Neural crest cell (in vitro differentiated cells): Measurements from ENCODE around the gene FHL2. TPM values are rescaled to one million over a fixed set of nuclear protein-coding genes. Genes with fewer than 3 reads are reported as not detected.
A peak's percentile ranks its signal among the peaks of the same experiment; 100 is the strongest.

Experiments
- DNase-seq: peaks from one replicate; pipeline ENCODE4 v3.0.0; 2021; ENCODE audit warnings: low read depth, mixed read lengths, low spot score
- H3K27ac Mint-ChIP-seq: one replicate; pipeline ENCODE4 v1.8.0; 2021; ENCODE audit warnings: mild to moderate bottlenecking, mixed read lengths; ENCODE audit not compliant: unreplicated experiment
- H3K27me3 Mint-ChIP-seq: 2 replicates; pipeline ENCODE4 v1.8.0; 2021; ENCODE audit warnings: low read depth, mild to moderate bottlenecking, mixed read lengths
- H3K36me3 Mint-ChIP-seq: 2 replicates; pipeline ENCODE4 v1.8.0; 2021; ENCODE audit warnings: low read depth, mild to moderate bottlenecking, mixed read lengths
- H3K4me1 Mint-ChIP-seq: 2 replicates; pipeline ENCODE4 v1.8.0; 2021; ENCODE audit warnings: mixed read lengths
- H3K4me3 Mint-ChIP-seq: one replicate; pipeline ENCODE4 v1.8.0; 2021; ENCODE audit warnings: mild to moderate bottlenecking, mixed read lengths
- H3K9me3 Mint-ChIP-seq: 2 replicates; pipeline ENCODE4 v1.8.0; 2021; ENCODE audit warnings: mixed read lengths
- total RNA-seq: library from RNA; stranded (reverse); gene quantifications from 2 replicates; pipeline ENCODE4 v1.2.1, GENCODE V29; 2021
- TF ChIP-seq, protein P1 (sequence below): fragments of 200-600 bp; sonication (generic); conservative IDR thresholded peaks from 2 replicates; pipeline ENCODE4 v1.5.0; 2021; ENCODE audit warnings: antibody characterized with exemption, mild to moderate bottlenecking

Gene FHL2
- total RNA-seq, 1 donor from 2014 or later = 4.8 TPM

DNA sequence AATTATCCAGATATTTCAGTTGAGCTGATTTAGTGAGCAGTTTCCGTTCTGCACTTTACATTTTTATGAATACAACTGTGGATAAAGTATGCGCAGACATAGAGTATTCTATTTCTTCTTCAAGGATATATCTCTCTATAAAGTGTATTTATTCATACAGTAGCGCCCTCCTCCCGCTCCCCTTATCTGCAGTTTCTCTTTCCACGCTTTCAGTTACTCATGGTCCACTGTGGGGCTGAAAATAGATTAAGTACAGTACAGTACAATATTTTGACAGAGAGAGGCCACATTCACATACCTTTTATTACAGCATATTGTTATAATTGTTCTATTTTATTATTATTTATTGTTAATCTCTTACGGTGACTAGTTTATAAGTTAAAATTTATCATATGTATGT is 19.7 kb upstream of the FHL2 start:
- no peak for DNase-seq
- Mint-ChIP-seq H3K4me1 (no peaks in the 10 kb centered on the region), H3K27me3 (peaks cover 9% of the 10 kb centered on the region), H3K27ac (no peak overlapping the region), H3K9me3 (peaks cover 10% of the 10 kb centered on the region), H3K36me3 (peaks cover 2% of the 10 kb centered on the region), H3K4me3 (no peak overlapping the region)
- TF ChIP-seq, protein P1, sequence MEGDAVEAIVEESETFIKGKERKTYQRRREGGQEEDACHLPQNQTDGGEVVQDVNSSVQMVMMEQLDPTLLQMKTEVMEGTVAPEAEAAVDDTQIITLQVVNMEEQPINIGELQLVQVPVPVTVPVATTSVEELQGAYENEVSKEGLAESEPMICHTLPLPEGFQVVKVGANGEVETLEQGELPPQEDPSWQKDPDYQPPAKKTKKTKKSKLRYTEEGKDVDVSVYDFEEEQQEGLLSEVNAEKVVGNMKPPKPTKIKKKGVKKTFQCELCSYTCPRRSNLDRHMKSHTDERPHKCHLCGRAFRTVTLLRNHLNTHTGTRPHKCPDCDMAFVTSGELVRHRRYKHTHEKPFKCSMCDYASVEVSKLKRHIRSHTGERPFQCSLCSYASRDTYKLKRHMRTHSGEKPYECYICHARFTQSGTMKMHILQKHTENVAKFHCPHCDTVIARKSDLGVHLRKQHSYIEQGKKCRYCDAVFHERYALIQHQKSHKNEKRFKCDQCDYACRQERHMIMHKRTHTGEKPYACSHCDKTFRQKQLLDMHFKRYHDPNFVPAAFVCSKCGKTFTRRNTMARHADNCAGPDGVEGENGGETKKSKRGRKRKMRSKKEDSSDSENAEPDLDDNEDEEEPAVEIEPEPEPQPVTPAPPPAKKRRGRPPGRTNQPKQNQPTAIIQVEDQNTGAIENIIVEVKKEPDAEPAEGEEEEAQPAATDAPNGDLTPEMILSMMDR = no peak

DNA sequence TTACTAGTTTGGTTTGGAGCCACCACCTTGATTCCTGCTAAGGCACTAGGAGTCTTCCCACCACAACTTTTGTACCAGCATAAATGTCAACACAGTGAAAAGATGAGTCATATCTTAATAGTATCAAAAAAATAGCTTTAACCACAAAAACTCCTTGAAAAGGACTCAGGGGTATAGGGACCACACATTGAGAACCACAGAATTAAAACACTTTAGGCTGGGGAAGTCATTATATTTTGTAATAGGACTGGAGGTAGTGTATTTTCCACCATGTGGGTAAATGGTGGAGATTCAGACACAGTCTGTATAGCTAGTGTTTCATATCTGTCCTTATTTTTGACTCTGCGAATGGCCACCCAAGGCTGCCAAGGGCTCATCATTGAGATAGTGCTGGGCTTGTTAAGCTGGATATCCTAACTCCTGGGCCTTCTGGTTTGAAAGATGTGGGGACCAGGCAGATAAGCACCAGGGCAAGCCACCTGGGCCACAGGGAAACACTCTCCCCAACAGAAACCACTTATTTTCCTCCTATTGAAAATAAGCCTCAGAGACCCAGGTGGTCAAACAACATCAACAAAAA is 19.1 kb upstream of the FHL2 start:
- no peak for DNase-seq
- Mint-ChIP-seq H3K9me3 (peaks cover 6% of the 10 kb centered on the region), H3K27ac (no peak overlapping the region), H3K4me3 (no peak overlapping the region), H3K36me3 (peaks cover 2% of the 10 kb centered on the region), H3K27me3 (peaks cover 8% of the 10 kb centered on the region), H3K4me1 (no peaks in the 10 kb centered on the region)
- TF ChIP-seq, protein P1 = no peak

DNA sequence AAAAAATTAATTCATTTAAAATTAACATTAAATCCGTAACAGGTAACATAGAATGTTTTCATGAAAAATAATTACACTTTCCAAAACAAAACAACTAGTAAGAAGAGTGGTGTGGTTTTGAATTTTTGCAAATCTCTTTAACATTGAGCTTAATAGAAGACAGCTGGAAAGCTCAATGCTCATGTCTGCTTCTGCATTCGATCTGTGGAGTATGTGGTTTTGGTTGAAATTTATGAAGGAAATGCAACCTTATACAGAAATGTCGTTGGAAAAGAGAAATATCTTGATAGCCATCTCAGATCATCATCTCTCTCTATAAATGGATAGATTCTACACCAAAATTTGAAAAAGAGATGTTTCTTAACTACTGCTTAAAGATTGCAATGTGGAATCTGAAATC is 17.3 kb upstream of the FHL2 start:
- H3K4me1 Mint-ChIP-seq = no peaks in the 10 kb centered on the region
- peaks cover 4% of the 10 kb centered on the region for H3K27me3 Mint-ChIP-seq
- no peak overlapping the region for H3K4me3 Mint-ChIP-seq
- H3K9me3 Mint-ChIP-seq = peaks cover 6% of the 10 kb centered on the region
- TF ChIP-seq, protein P1 = no peak
- peaks cover 5% of the 10 kb centered on the region for H3K36me3 Mint-ChIP-seq
- no peak for DNase-seq
- H3K27ac Mint-ChIP-seq = no peak overlapping the region

DNA sequence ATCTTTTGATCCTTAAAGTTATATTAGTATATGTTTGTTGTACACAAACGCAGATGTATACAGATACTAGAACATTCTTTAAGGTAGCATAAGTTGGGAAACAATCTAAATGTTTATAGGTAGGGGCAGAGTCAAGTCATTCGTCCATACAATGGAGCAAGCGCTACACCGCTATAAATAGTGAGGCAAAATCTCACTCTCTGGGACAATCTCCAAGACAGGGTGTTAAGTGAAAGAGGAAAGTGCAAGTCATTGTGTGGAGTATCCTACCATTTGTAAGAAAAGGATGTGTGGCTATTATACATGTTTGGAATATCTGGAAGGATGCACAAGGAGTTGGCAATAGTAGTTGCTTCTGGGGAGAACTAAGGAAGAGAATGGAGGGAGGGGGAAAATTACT is 16.2 kb upstream of the FHL2 start:
- peaks cover 3% of the 10 kb centered on the region for H3K9me3 Mint-ChIP-seq
- H3K4me1 Mint-ChIP-seq = no peaks in the 10 kb centered on the region
- TF ChIP-seq, protein P1 = no peak
- DNase-seq = no peak
- no peak overlapping the region for H3K4me3 Mint-ChIP-seq
- H3K27ac Mint-ChIP-seq = peak overlapping the region; percentile 81
- H3K36me3 Mint-ChIP-seq = peaks cover 3% of the 10 kb centered on the region
- H3K27me3 Mint-ChIP-seq = peaks cover 6% of the 10 kb centered on the region

DNA sequence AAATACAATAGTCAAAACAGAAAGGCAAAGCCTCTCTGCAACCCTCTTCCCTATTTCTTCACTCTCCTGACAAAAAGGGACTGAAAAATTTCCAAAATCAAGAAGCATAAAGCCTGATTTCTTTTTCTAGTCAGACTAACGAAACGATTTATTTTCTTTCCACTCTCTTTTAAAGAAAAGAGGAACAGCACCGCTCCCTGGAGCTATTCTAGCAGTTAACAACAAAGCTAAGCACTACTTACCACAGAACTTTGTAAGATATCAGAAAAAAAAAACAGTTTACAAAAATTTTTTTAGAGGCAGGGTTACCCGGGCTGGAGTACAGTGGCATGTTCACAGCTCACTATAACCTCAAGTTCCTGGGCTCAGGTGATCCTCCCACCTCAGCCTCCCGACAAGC is 14.4 kb upstream of the FHL2 start:
- Mint-ChIP-seq H3K27me3 (peaks cover 6% of the 10 kb centered on the region), H3K36me3 (peaks cover 3% of the 10 kb centered on the region), H3K9me3 (no peaks in the 10 kb centered on the region), H3K4me1 (no peaks in the 10 kb centered on the region), H3K27ac (no peak overlapping the region), H3K4me3 (no peak overlapping the region)
- DNase-seq = no peak
- TF ChIP-seq, protein P1 = no peak
